DND-41 (cell line): ENCODE measurements around the gene DPM3.

Experiments
- ATAC-seq: fragments of 200-7000 bp; cut with Tn5 transposase; 3 replicates; pipeline ENCODE4 v1.9.1; 2021; ENCODE audit warnings: low read depth; ENCODE audit not compliant: insufficient read depth
- DNase-seq: peaks from one replicate; pipeline ENCODE4 v3.0.0-alpha.2; 2020
- H2AFZ ChIP-seq: 2 replicates; pipeline ENCODE4 v1.6.0; 2012; ENCODE audit warnings: low read depth, low read length
- H3K27ac ChIP-seq: 2 replicates; pipeline ENCODE4 v1.5.1; 2012; ENCODE audit warnings: low read length, inconsistent platforms
- H3K27me3 ChIP-seq: fragments of 200-600 bp; sonication (generic); 2 replicates; pipeline ENCODE4 v1.6.0; 2012; ENCODE audit warnings: low read length, mild to moderate bottlenecking, inconsistent platforms; ENCODE audit not compliant: insufficient read depth, poor library complexity
- H3K36me3 ChIP-seq: 2 replicates; pipeline ENCODE4 v1.5.1; 2012; ENCODE audit warnings: low read length, inconsistent platforms; ENCODE audit not compliant: insufficient read depth
- H3K4me1 ChIP-seq: 2 replicates; pipeline ENCODE4 v1.5.1; 2012; ENCODE audit warnings: mild to moderate bottlenecking, low read length; ENCODE audit not compliant: insufficient read depth
- H3K4me2 ChIP-seq: 2 replicates; pipeline ENCODE4 v1.6.0; 2012; ENCODE audit warnings: mild to moderate bottlenecking, moderate library complexity, low read length, inconsistent platforms; ENCODE audit not compliant: insufficient read depth
- H3K4me3 ChIP-seq, 2 experiments: fragments of 200-600 bp in 1 of 2; shearing (Covaris generic) in 1 of 2; 2 replicates each; pipeline ENCODE4 v1.5.1; 2012 to 2016; ENCODE audit warnings: inconsistent platforms in 2 of 2, low read length in 2 of 2, mild to moderate bottlenecking in 2 of 2, low read depth in 1 of 2, moderate library complexity in 1 of 2
- H3K79me2 ChIP-seq: 2 replicates; pipeline ENCODE4 v1.6.0; 2012; ENCODE audit warnings: low read length, inconsistent platforms; ENCODE audit not compliant: insufficient read depth
- H3K9ac ChIP-seq: 2 replicates; pipeline ENCODE4 v1.6.0; 2012; ENCODE audit warnings: low read depth, mild to moderate bottlenecking, inconsistent platforms, low read length, moderate library complexity
- H3K9me3 ChIP-seq: 2 replicates; pipeline ENCODE4 v1.5.1; 2012; ENCODE audit warnings: low read length, moderate library complexity, mild to moderate bottlenecking, inconsistent platforms; ENCODE audit not compliant: insufficient read depth, severe bottlenecking
- H4K20me1 ChIP-seq: 2 replicates; pipeline ENCODE4 v1.6.0; 2012; ENCODE audit warnings: low read length; ENCODE audit not compliant: insufficient read depth
- EZH2 ChIP-seq: IDR thresholded peaks from 3 replicates; pipeline ENCODE4 v1.6.1; 2012; ENCODE audit warnings: borderline replicate concordance, low read depth, mild to moderate bottlenecking, moderate library complexity, low read length, inconsistent platforms; ENCODE audit not compliant: severe bottlenecking
- TF ChIP-seq, protein P1 (sequence below): IDR thresholded peaks from 2 replicates; pipeline ENCODE4 v1.5.1; 2012; ENCODE audit warnings: borderline replicate concordance, low read length, moderate library complexity, mild to moderate bottlenecking; ENCODE audit not compliant: poor library complexity, severe bottlenecking; ENCODE audit errors: extremely low read depth

Gene DPM3

DNA sequence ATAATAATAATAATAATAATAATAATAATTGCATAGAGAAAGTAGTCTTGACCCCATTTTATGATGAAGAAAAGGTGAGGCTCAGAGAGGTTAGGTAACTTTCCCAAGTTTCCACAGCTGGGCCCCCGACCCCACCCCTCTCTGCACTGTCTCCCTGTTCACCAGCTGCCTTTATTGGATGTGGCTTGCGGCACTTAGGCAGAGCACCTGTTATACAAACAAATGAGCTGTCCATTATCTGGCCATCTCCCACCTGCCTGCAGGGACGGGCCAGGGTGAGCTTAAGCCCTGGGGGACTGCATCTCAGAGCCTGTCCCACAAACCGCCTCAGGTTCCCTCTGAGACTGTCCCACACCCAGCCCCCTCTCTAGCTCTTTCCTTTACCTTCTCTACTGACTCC is 22.7 kb downstream of the DPM3 start:
- Histone ChIP-seq H3K79me2 (no peaks in the 10 kb centered on the region), H3K36me3 (no peaks in the 10 kb centered on the region), H4K20me1 (no peaks in the 10 kb centered on the region), H3K4me3 (no peak overlapping the region), H3K4me2 (no peak overlapping the region), H3K27me3 (peaks cover 16% of the 10 kb centered on the region), H3K27ac (no peak overlapping the region), H3K4me1 (no peaks in the 10 kb centered on the region), H3K9me3 (no peaks in the 10 kb centered on the region), H2AFZ (no peak overlapping the region), H3K9ac (no peak overlapping the region)
- TF ChIP-seq, protein P1, sequence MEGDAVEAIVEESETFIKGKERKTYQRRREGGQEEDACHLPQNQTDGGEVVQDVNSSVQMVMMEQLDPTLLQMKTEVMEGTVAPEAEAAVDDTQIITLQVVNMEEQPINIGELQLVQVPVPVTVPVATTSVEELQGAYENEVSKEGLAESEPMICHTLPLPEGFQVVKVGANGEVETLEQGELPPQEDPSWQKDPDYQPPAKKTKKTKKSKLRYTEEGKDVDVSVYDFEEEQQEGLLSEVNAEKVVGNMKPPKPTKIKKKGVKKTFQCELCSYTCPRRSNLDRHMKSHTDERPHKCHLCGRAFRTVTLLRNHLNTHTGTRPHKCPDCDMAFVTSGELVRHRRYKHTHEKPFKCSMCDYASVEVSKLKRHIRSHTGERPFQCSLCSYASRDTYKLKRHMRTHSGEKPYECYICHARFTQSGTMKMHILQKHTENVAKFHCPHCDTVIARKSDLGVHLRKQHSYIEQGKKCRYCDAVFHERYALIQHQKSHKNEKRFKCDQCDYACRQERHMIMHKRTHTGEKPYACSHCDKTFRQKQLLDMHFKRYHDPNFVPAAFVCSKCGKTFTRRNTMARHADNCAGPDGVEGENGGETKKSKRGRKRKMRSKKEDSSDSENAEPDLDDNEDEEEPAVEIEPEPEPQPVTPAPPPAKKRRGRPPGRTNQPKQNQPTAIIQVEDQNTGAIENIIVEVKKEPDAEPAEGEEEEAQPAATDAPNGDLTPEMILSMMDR: no peak
- no peak for TF ChIP-seq EZH2
- DNase-seq (no peak), ATAC-seq (no peak)

DNA sequence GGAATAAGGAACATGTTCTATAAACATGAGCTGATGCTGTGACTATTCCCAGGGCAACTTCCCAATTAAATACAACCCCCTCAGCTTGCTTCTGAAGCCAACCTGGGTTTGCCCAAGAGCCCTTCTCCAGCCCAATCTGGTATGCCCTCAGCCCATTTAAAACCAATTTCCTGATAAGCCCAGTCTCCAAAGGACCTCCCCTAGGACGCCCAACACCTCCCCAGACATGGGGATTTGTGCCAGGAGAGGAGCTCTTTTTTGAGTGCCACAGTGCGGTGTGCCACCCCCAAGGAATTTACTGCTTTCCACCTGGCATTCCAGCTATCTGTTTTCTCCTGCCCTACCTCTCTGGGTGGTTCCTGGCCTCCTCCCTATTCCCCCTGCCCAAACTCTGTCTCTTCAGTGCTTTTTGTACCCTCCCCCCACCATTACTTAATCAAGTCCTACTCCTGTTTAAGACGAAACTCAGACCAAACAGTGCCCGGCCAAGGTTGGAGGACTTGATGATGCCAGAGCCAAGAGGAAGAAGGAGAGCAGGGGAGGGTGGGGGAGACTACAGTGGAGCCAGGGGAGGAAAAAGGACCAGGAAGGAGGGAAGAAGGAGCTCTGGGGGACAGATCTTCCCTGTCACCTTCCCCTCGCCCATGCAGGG is 24.1 kb downstream of the DPM3 start:
- H3K79me2 ChIP-seq: no peaks in the 10 kb centered on the region
- H3K4me1 ChIP-seq: no peaks in the 10 kb centered on the region
- H3K27ac ChIP-seq: no peak overlapping the region
- no peak for DNase-seq
- H3K4me2 ChIP-seq: no peak overlapping the region
- H4K20me1 ChIP-seq: no peaks in the 10 kb centered on the region
- no peak overlapping the region for H3K4me3 ChIP-seq
- H2AFZ ChIP-seq: no peak overlapping the region
- H3K9me3 ChIP-seq: no peaks in the 10 kb centered on the region
- H3K27me3 ChIP-seq: peaks cover 16% of the 10 kb centered on the region
- TF ChIP-seq, protein P1: no peak
- TF ChIP-seq EZH2: no peak
- ATAC-seq: no peak
- no peak overlapping the region for H3K9ac ChIP-seq
- no peaks in the 10 kb centered on the region for H3K36me3 ChIP-seq

DNA sequence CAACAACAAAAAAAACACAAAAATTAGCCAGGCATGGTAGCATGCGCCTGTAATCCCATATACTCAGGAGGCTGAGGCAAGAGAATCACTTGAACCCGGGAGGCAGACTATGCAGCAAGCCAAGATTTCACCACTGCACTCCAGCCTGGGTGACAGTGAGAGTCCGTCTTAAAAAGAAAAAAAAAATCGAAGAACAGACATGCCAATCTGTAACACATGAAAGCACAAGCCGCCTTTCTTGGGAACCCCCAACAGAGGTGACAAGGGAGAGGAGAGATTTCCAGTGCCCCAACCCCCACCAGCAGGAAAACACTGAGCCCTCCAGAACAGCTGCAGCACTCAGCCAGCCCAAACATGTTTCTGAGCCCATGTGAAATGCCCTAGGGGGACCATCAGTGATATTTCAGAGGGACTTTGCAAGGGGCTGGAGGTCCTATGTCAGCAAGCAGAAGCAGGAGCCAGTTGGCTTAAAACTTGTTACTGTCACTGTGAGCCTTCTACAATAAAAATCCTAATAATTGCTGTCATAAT is 26.8 kb downstream of the DPM3 start:
- DNase-seq: no peak
- H3K79me2 ChIP-seq: no peaks in the 10 kb centered on the region
- H2AFZ ChIP-seq: no peak overlapping the region
- TF ChIP-seq EZH2: no peak
- TF ChIP-seq, protein P1: no peak
- no peaks in the 10 kb centered on the region for H3K4me1 ChIP-seq
- H4K20me1 ChIP-seq: no peaks in the 10 kb centered on the region
- H3K9me3 ChIP-seq: no peaks in the 10 kb centered on the region
- H3K4me3 ChIP-seq: no peak overlapping the region
- no peaks in the 10 kb centered on the region for H3K36me3 ChIP-seq
- H3K27ac ChIP-seq: no peak overlapping the region
- H3K4me2 ChIP-seq: no peak overlapping the region
- H3K9ac ChIP-seq: no peak overlapping the region
- H3K27me3 ChIP-seq: peaks cover 7% of the 10 kb centered on the region
- no peak for ATAC-seq

DNA sequence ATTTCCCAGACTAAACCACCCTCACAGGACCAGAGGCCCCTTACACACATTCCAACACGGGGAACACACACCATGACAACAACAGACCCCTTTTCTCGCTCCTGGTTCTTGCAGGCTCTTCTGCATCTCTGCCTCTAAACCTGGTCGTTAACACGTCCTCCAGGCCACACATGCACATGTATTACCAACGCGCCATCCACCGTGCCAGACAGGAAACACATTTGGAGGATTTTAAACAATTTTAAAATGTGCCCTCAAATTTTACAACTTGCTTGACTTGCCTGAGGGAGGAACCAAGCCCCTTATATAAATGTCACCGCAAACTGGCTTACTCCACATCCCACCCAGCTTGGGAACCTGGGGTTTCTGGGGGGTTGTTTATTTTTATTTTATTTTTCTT is 29.5 kb downstream of the DPM3 start:
- Histone ChIP-seq H3K79me2 (no peaks in the 10 kb centered on the region), H2AFZ (no peak overlapping the region), H3K27ac (no peak overlapping the region), H3K9me3 (no peaks in the 10 kb centered on the region), H3K4me3 (no peak overlapping the region), H3K4me2 (no peak overlapping the region), H3K9ac (no peak overlapping the region), H3K4me1 (no peaks in the 10 kb centered on the region), H4K20me1 (no peaks in the 10 kb centered on the region), H3K36me3 (no peaks in the 10 kb centered on the region), H3K27me3 (peaks cover 4% of the 10 kb centered on the region)
- TF ChIP-seq EZH2: no peak
- no peak for DNase-seq
- no peak for ATAC-seq
